Activated CD4-positive, alpha-beta memory T cell treated with anti-CD3 and anti-CD28 coated beads for 36 hours (primary cell): ENCODE measurements around the gene SNED1. TPM values are rescaled to one million over a fixed set of nuclear protein-coding genes. Genes with fewer than 3 reads are reported as not detected.

Experiments used
- CTCF ChIA-PET: fragments of 350-600 bp; sonication (Branson Sonifier 250); formaldehyde crosslinking; loops from one replicate; lab custom pipeline; 2021; ENCODE audit warnings: antibody characterized with exemption, inconsistent platforms; lab: Charles Lee
- POLR2A ChIA-PET: fragments of 350-600 bp; sonication (Branson Sonifier 250); formaldehyde crosslinking; loops from one replicate; lab custom pipeline; 2021; ENCODE audit warnings: antibody characterized with exemption; lab: Charles Lee
- DNase-seq: peaks from one replicate; pipeline ENCODE4 v3.0.0-alpha.2; 2020
- H3K27ac Mint-ChIP-seq: one replicate; pipeline ENCODE4 v1.8.0; 2021; ENCODE audit warnings: mixed read lengths
- H3K27me3 Mint-ChIP-seq: one replicate; pipeline ENCODE4 v1.8.0; 2021; ENCODE audit warnings: mixed read lengths
- H3K36me3 Mint-ChIP-seq: one replicate; pipeline ENCODE4 v1.8.0; 2021; ENCODE audit warnings: mixed read lengths
- H3K4me1 Mint-ChIP-seq: one replicate; pipeline ENCODE4 v1.8.0; 2021; ENCODE audit warnings: low read depth, mixed read lengths
- H3K4me3 Mint-ChIP-seq: one replicate; pipeline ENCODE4 v1.8.0; 2021; ENCODE audit warnings: mild to moderate bottlenecking, mixed read lengths
- H3K9me3 Mint-ChIP-seq: one replicate; pipeline ENCODE4 v1.8.0; 2021; ENCODE audit warnings: mixed read lengths
- intact Hi-C: fragments of 100-400 bp; cut with micrococcal nuclease; formaldehyde crosslinking; loops from one replicate; pipeline ENCODE4 v1.15.1; 2023
- total RNA-seq, 2 experiments: library from RNA; stranded (reverse); gene quantifications; one replicate each; pipeline ENCODE4 v1.2.3, GENCODE V29; 2021

The SNED1 gene
- total RNA-seq, 2 experiments from 2014 or later, result 2.6 to 3.8 TPM

GRCh38 chr2:241071677-241072111 is 73.3 kb downstream of the SNED1 start:
- H3K9me3 Mint-ChIP-seq, result no peaks in the 10 kb centered on the region
- H3K27ac Mint-ChIP-seq, result no peak overlapping the region
- DNase-seq, result no peak
- ChIA-PET CTCF (interaction anchor here (0.5 kb wide), 1 partner anchor 23 kb away, joined by 3 read pairs; no protein-coding TSS in a partner anchor), POLR2A (no interaction called here)
- intact Hi-C loops, result loop anchor here (10.0 kb wide), 1 partner anchor 203 kb away; no protein-coding TSS in a partner anchor
- no peak overlapping the region for H3K4me3 Mint-ChIP-seq
- H3K4me1 Mint-ChIP-seq, result no peaks in the 10 kb centered on the region
- H3K36me3 Mint-ChIP-seq, result peaks cover 2% of the 10 kb centered on the region
- H3K27me3 Mint-ChIP-seq, result no peaks in the 10 kb centered on the region

GRCh38 chr2:241072151-241072550 is 73.7 kb downstream of the SNED1 start:
- H3K4me3 Mint-ChIP-seq, result no peak overlapping the region
- no peaks in the 10 kb centered on the region for H3K4me1 Mint-ChIP-seq
- ChIA-PET CTCF (interaction anchor here (0.5 kb wide), 1 partner anchor 23 kb away, joined by 3 read pairs; no protein-coding TSS in a partner anchor), POLR2A (no interaction called here)
- no peaks in the 10 kb centered on the region for H3K9me3 Mint-ChIP-seq
- peaks cover 2% of the 10 kb centered on the region for H3K36me3 Mint-ChIP-seq
- DNase-seq, result no peak
- intact Hi-C loops, result loop anchor here (10.0 kb wide), 1 partner anchor 203 kb away; no protein-coding TSS in a partner anchor
- H3K27me3 Mint-ChIP-seq, result no peaks in the 10 kb centered on the region
- H3K27ac Mint-ChIP-seq, result no peak overlapping the region

- DNase-seq, result no peak
- ChIA-PET POLR2A (no interaction called here), CTCF (no interaction called here)
- no peaks in the 10 kb centered on the region for H3K9me3 Mint-ChIP-seq
- H3K27ac Mint-ChIP-seq, result no peak overlapping the region
- intact Hi-C loops, result loop anchor here (10.0 kb wide), 1 partner anchor 202 kb away; no protein-coding TSS in a partner anchor
- H3K36me3 Mint-ChIP-seq, result peaks cover 2% of the 10 kb centered on the region
- H3K27me3 Mint-ChIP-seq, result no peaks in the 10 kb centered on the region
- H3K4me3 Mint-ChIP-seq, result no peak overlapping the region
- H3K4me1 Mint-ChIP-seq, result no peaks in the 10 kb centered on the region
Measured at GRCh38 chr2:241072553-241073165, 74.2 kb downstream of the SNED1 start.

- CTCF ChIA-PET, result no interaction called here
- Mint-ChIP-seq H3K9me3 (no peaks in the 10 kb centered on the region), H3K36me3 (peaks cover 2% of the 10 kb centered on the region), H3K4me1 (peaks cover 2% of the 10 kb centered on the region), H3K27ac (no peak overlapping the region), H3K27me3 (no peaks in the 10 kb centered on the region), H3K4me3 (no peak overlapping the region)
- intact Hi-C loops, result loop anchor here (10.0 kb wide), 1 partner anchor 201 kb away; no protein-coding TSS in a partner anchor
- DNase-seq, result no peak
- POLR2A ChIA-PET, result no interaction called here
Measured at GRCh38 chr2:241073166-241074064, 75.0 kb downstream of the SNED1 start.

- no peak for DNase-seq
- Mint-ChIP-seq H3K4me1 (peaks cover 2% of the 10 kb centered on the region), H3K4me3 (no peak overlapping the region), H3K36me3 (peaks cover 2% of the 10 kb centered on the region), H3K27me3 (no peaks in the 10 kb centered on the region), H3K9me3 (no peaks in the 10 kb centered on the region), H3K27ac (no peak overlapping the region)
- CTCF ChIA-PET, result no interaction called here
- intact Hi-C loops, result loop anchor here (10.0 kb wide), 1 partner anchor 201 kb away; no protein-coding TSS in a partner anchor
- POLR2A ChIA-PET, result no interaction called here
Measured at GRCh38 chr2:241074065-241074818, 75.8 kb downstream of the SNED1 start.

- peaks cover 2% of the 10 kb centered on the region for H3K4me1 Mint-ChIP-seq
- CTCF ChIA-PET, result no interaction called here
- DNase-seq, result no peak
Measured at GRCh38 chr2:241074901-241075540, 76.6 kb downstream of the SNED1 start.

GRCh38 chr2:241080405-241081189 is 82.2 kb downstream of the SNED1 start:
- ChIA-PET POLR2A (no interaction called here), CTCF (no interaction called here)
- Mint-ChIP-seq H3K27ac (peak overlapping the region; percentile 45), H3K4me3 (no peak overlapping the region), H3K27me3 (no peaks in the 10 kb centered on the region), H3K4me1 (peaks cover 2% of the 10 kb centered on the region), H3K36me3 (peaks cover 11% of the 10 kb centered on the region), H3K9me3 (peaks cover 4% of the 10 kb centered on the region)
- intact Hi-C loops, result no loop called here
- DNase-seq, result no peak

More at GRCh38 chr2:241074901-241075540, 76.6 kb downstream of the SNED1 start:
- Mint-ChIP-seq H3K36me3 (peaks cover 2% of the 10 kb centered on the region), H3K27me3 (no peaks in the 10 kb centered on the region), H3K4me3 (no peak overlapping the region), H3K27ac (no peak overlapping the region), H3K9me3 (no peaks in the 10 kb centered on the region)
- intact Hi-C loops, result loop anchor here (10.0 kb wide), 1 partner anchor 200 kb away; no protein-coding TSS in a partner anchor
- POLR2A ChIA-PET, result no interaction called here

GRCh38 chr2:241081190-241081642 is 82.8 kb downstream of the SNED1 start:
- POLR2A ChIA-PET, result no interaction called here
- Mint-ChIP-seq H3K9me3 (peaks cover 4% of the 10 kb centered on the region), H3K4me3 (no peak overlapping the region), H3K27me3 (no peaks in the 10 kb centered on the region), H3K27ac (peak overlapping the region; percentile 64), H3K36me3 (peaks cover 14% of the 10 kb centered on the region), H3K4me1 (peaks cover 2% of the 10 kb centered on the region)
- intact Hi-C loops, result no loop called here
- CTCF ChIA-PET, result no interaction called here
- DNase-seq, result no peak

GRCh38 chr2:241081643-241082340 is 83.4 kb downstream of the SNED1 start:
- ChIA-PET CTCF (interaction anchor here (1.3 kb wide), 1 partner anchor 69 kb away, joined by 3 read pairs; no protein-coding TSS in a partner anchor), POLR2A (no interaction called here)
- no peak overlapping the region for H3K27ac Mint-ChIP-seq
- no peak for DNase-seq
- peaks cover 20% of the 10 kb centered on the region for H3K36me3 Mint-ChIP-seq
- H3K9me3 Mint-ChIP-seq, result peaks cover 4% of the 10 kb centered on the region
- H3K27me3 Mint-ChIP-seq, result no peaks in the 10 kb centered on the region
- H3K4me3 Mint-ChIP-seq, result no peak overlapping the region
- peaks cover 2% of the 10 kb centered on the region for H3K4me1 Mint-ChIP-seq
- intact Hi-C loops, result no loop called here

- intact Hi-C loops, result no loop called here
- H3K27ac Mint-ChIP-seq, result peak overlapping the region; percentile 30
Measured at GRCh38 chr2:241082341-241083090, 84.1 kb downstream of the SNED1 start.

More at GRCh38 chr2:241082341-241083090, 84.1 kb downstream of the SNED1 start:
- ChIA-PET CTCF (interaction anchor here (1.3 kb wide), 1 partner anchor 68 kb away, joined by 3 read pairs; no protein-coding TSS in a partner anchor), POLR2A (no interaction called here)
- DNase-seq, result no peak
- Mint-ChIP-seq H3K9me3 (peaks cover 4% of the 10 kb centered on the region), H3K27me3 (no peaks in the 10 kb centered on the region), H3K4me1 (peaks cover 2% of the 10 kb centered on the region), H3K4me3 (no peak overlapping the region), H3K36me3 (peaks cover 27% of the 10 kb centered on the region)
